Endothelial cell of umbilical vein (primary cell): ENCODE results near the gene CDKL5. TPM values are rescaled to one million over a fixed set of nuclear protein-coding genes. Genes with fewer than 3 reads are reported as not detected.

ENCODE experiments used
- BruUV-seq: library from RNA; stranded (reverse); fragments of 400-500 nt; replicated peaks from 2 replicates; lab custom pipeline; 2021; lab: Mats Ljungman, UMichigan
- CTCF ChIA-PET: fragments of 300-600, 350-600 bp; sonication (Branson Sonifier 250); formaldehyde crosslinking; loops from one replicate; lab custom pipeline; 2021; ENCODE audit warnings: antibody characterized with exemption, inconsistent platforms; lab: Charles Lee
- POLR2A ChIA-PET: fragments of 300-600, 350-600 bp; sonication (Branson Sonifier 250); formaldehyde crosslinking; loops from one replicate; lab custom pipeline; 2021; ENCODE audit warnings: antibody characterized with exemption, inconsistent platforms; lab: Charles Lee
- DNase-seq: peaks from one replicate; pipeline ENCODE4 v3.0.0-alpha.2; 2011; ENCODE audit warnings: low read depth, low spot score
- FAIRE-seq: peaks from 2 replicates; lab custom pipeline; 2011; peaks lifted over from hg19 to GRCh38; lab: Jason Lieb, UNC
- H2AFZ ChIP-seq: 2 replicates; pipeline ENCODE4 v1.6.0; 2012; ENCODE audit warnings: low read depth, low read length, control low read depth, inconsistent platforms
- H3K27ac ChIP-seq: 2 replicates; pipeline ENCODE4 v1.5.1; 2011; ENCODE audit warnings: low read depth, mild to moderate bottlenecking, control low read depth, low read length, moderate library complexity; ENCODE audit not compliant: insufficient read depth
- H3K27me3 ChIP-seq, 2 experiments: 2 replicates each; pipeline versions ENCODE4 v1.6.0 to v1.6.1; 2011; ENCODE audit warnings: low read length in 2 of 2, mixed read lengths in 1 of 2; ENCODE audit not compliant: control insufficient read depth in 2 of 2, insufficient read depth in 2 of 2
- H3K36me3 ChIP-seq, 2 experiments: 2 replicates in 1 of 2; 3 replicates in 1 of 2; pipeline ENCODE4 v1.5.1; 2011; ENCODE audit warnings: low read length in 2 of 2, mild to moderate bottlenecking in 1 of 2, moderate library complexity in 1 of 2; ENCODE audit not compliant: control insufficient read depth in 2 of 2, insufficient read depth in 2 of 2; ENCODE audit errors: extremely low read depth in 1 of 2
- H3K4me1 ChIP-seq: 3 replicates; pipeline ENCODE4 v1.5.1; 2011; ENCODE audit warnings: mild to moderate bottlenecking, low read length; ENCODE audit not compliant: control insufficient read depth, insufficient read depth; ENCODE audit errors: extremely low read depth
- H3K4me2 ChIP-seq: 2 replicates; pipeline ENCODE4 v1.6.1; 2011; ENCODE audit warnings: low read length, control low read depth, mixed read lengths; ENCODE audit not compliant: insufficient read depth
- H3K4me3 ChIP-seq, 3 experiments: fragments of 200-600 bp in 1 of 3; sonication (generic), shearing (Covaris generic) in 1 of 3; replicated peaks in 1 of 3; 2 replicates each; pipeline ENCODE4 v1.5.1; 2011 to 2016; ENCODE audit warnings: control low read depth in 3 of 3, low read length in 3 of 3, mild to moderate bottlenecking in 2 of 3, inconsistent platforms in 1 of 3, low read depth in 1 of 3, moderate library complexity in 1 of 3; ENCODE audit not compliant: insufficient read depth in 1 of 3
- H3K79me2 ChIP-seq: 2 replicates; pipeline ENCODE4 v1.6.0; 2012; ENCODE audit warnings: low read length, inconsistent platforms; ENCODE audit not compliant: control insufficient read depth, insufficient read depth
- H3K9ac ChIP-seq: replicated peaks from 2 replicates; pipeline ENCODE3; 2011; ENCODE audit warnings: low read length, control low read depth; ENCODE audit not compliant: insufficient read depth; ENCODE audit errors: extremely low read depth
- H3K9me1 ChIP-seq: replicated peaks from 3 replicates; pipeline ENCODE4 v1.6.0; 2011; ENCODE audit warnings: mild to moderate bottlenecking, low read length; ENCODE audit not compliant: control insufficient read depth, insufficient read depth; ENCODE audit errors: extremely low read depth
- H3K9me3 ChIP-seq: replicated peaks from 2 replicates; pipeline ENCODE4 v1.5.1; 2012; ENCODE audit warnings: low read length, inconsistent platforms; ENCODE audit not compliant: control insufficient read depth, insufficient read depth
- H4K20me1 ChIP-seq: replicated peaks from 2 replicates; pipeline ENCODE3; 2011; ENCODE audit warnings: mild to moderate bottlenecking, low read length; ENCODE audit not compliant: control insufficient read depth, insufficient read depth; ENCODE audit errors: extremely low read depth
- EZH2 ChIP-seq: IDR thresholded peaks from 2 replicates; pipeline ENCODE4 v1.6.1; 2012; ENCODE audit warnings: borderline replicate concordance, low read depth, mild to moderate bottlenecking, moderate library complexity, low read length, inconsistent platforms; ENCODE audit not compliant: severe bottlenecking
- FOS ChIP-seq: IDR thresholded peaks from 2 replicates; pipeline ENCODE4 v1.6.1; 2011; ENCODE audit warnings: mild to moderate bottlenecking, low read length, moderate library complexity, borderline replicate concordance; ENCODE audit not compliant: insufficient read depth
- GATA2 ChIP-seq: IDR thresholded peaks from 2 replicates; pipeline ENCODE4 v1.7.0; 2011; ENCODE audit warnings: low read depth, mild to moderate bottlenecking, moderate library complexity, mixed read lengths, low read length; ENCODE audit not compliant: insufficient read length, insufficient read depth
- JUN ChIP-seq: IDR thresholded peaks from 2 replicates; pipeline ENCODE4 v1.6.1; 2011; ENCODE audit warnings: borderline replicate concordance, low read depth; ENCODE audit not compliant: insufficient read length, insufficient read depth
- MAX ChIP-seq: IDR thresholded peaks from 2 replicates; pipeline ENCODE4 v1.6.1; 2011; ENCODE audit not compliant: insufficient read depth, insufficient read length
- MYC ChIP-seq: IDR thresholded peaks from one replicate; pipeline ENCODE4 v1.6.1; 2011; ENCODE audit warnings: mild to moderate bottlenecking, low read depth, low read length
- POLR2A ChIP-seq: IDR thresholded peaks from 2 replicates; pipeline ENCODE4 v1.6.1; 2012; ENCODE audit warnings: low read depth, mild to moderate bottlenecking, control low read depth, low read length
- POLR2AphosphoS5 ChIP-seq: IDR thresholded peaks from 2 replicates; pipeline ENCODE4 v1.6.1; 2012; ENCODE audit warnings: low read depth, mild to moderate bottlenecking, control low read depth, low read length, moderate library complexity; ENCODE audit not compliant: insufficient read depth
- dilution Hi-C: fragments of 300-500 bp; cut with MboI; formaldehyde crosslinking; loops from one replicate; pipeline ENCODE4 v1.15.0; 2019; ENCODE audit warnings: low sequenced_read_pairs; ENCODE audit not compliant: extremely low pct_ligation_motif_present
- intact Hi-C: fragments of 100-400 bp; cut with micrococcal nuclease; formaldehyde crosslinking; loops from one replicate; pipeline ENCODE4 v1.10.0; 2022
- polyA plus RNA-seq, 4 experiments: library from polyadenylated mRNA; depleted of rRNA in 3 of 4; stranded (reverse) in 3 of 4; unstranded in 1 of 4; fragments of >200 nt; gene quantifications; 2 replicates each; pipeline versions ENCODE4 v1.2.1 to v1.2.3, GENCODE V29; 2011 to 2012; ENCODE audit warnings: missing spikeins in 1 of 4
- total RNA-seq: library from RNA; stranded (reverse); gene quantifications from 2 replicates; pipeline ENCODE4 v1.2.3, GENCODE V29; 2021
- TF ChIP-seq, protein P1 (sequence below), 2 donors: IDR thresholded peaks; 1 replicate in 1 of 2; 2 replicates in 1 of 2; pipeline ENCODE4 v1.5.1; 2011; ENCODE audit warnings: low read length in 2 of 2, mild to moderate bottlenecking in 2 of 2, moderate library complexity in 2 of 2, control low read depth in 1 of 2, inconsistent platforms in 1 of 2, low read depth in 1 of 2; ENCODE audit not compliant: insufficient read depth in 1 of 2; ENCODE audit errors: extremely low read depth in 1 of 2

CDKL5 gene
- total and polyA plus RNA-seq, 2 donors (not counting 3 experiments of a cell fraction or from before 2014, with no cell fraction given) = 1.5 to 4.3 TPM

GRCh38 chrX:18548996-18549395 is 123.6 kb downstream of the CDKL5 start:
- dilution Hi-C loops (no loop called here), intact Hi-C loops (no loop called here)
- Histone ChIP-seq H4K20me1 (no peaks in the 10 kb centered on the region), H3K79me2 (no peaks in the 10 kb centered on the region), H3K4me1 (no peaks in the 10 kb centered on the region), H3K36me3 (no peaks in the 10 kb centered on the region), H3K9ac (no peak overlapping the region), H3K27me3 (no peaks in the 10 kb centered on the region), H3K4me3 (no peak overlapping the region), H2AFZ (no peak overlapping the region), H3K27ac (no peak overlapping the region), H3K9me1 (no peaks in the 10 kb centered on the region), H3K9me3 (no peaks in the 10 kb centered on the region), H3K4me2 (no peak overlapping the region)
- no peak for DNase-seq
- FAIRE-seq = peak; percentile 33
- ChIA-PET CTCF (interaction anchor here (0.7 kb wide), 1 partner anchor 153 kb away, joined by 3 read pairs; no protein-coding TSS in a partner anchor), POLR2A (no interaction called here)
- BruUV-seq = no TSS peak
- no peak for TF ChIP-seq EZH2
- TF ChIP-seq POLR2AphosphoS5 = no peak
- TF ChIP-seq JUN = no peak
- TF ChIP-seq MYC = no peak
- TF ChIP-seq GATA2 = no peak
- no peak for TF ChIP-seq FOS
- TF ChIP-seq, protein P1, sequence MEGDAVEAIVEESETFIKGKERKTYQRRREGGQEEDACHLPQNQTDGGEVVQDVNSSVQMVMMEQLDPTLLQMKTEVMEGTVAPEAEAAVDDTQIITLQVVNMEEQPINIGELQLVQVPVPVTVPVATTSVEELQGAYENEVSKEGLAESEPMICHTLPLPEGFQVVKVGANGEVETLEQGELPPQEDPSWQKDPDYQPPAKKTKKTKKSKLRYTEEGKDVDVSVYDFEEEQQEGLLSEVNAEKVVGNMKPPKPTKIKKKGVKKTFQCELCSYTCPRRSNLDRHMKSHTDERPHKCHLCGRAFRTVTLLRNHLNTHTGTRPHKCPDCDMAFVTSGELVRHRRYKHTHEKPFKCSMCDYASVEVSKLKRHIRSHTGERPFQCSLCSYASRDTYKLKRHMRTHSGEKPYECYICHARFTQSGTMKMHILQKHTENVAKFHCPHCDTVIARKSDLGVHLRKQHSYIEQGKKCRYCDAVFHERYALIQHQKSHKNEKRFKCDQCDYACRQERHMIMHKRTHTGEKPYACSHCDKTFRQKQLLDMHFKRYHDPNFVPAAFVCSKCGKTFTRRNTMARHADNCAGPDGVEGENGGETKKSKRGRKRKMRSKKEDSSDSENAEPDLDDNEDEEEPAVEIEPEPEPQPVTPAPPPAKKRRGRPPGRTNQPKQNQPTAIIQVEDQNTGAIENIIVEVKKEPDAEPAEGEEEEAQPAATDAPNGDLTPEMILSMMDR (IDR thresholded peaks at IDR 0.05; ENCODE audit: extremely low read depth in 1 of 2, insufficient read depth in 1 of 2, low read depth in 1 of 2, low read length in 2 of 2) = no peak
- TF ChIP-seq POLR2A = no peak
- no peak for TF ChIP-seq MAX
